BLaER1 (cell line): ENCODE data around the gene HIVEP3.

ENCODE experiments used
- H3K27ac ChIP-seq: shearing (Covaris generic); formaldehyde crosslinking; 2 replicates; pipeline ENCODE4 v1.8.1; 2022
- H3K27me3 ChIP-seq: shearing (Covaris generic); formaldehyde crosslinking; 2 replicates; pipeline ENCODE4 v1.8.1; 2022
- H3K36me3 ChIP-seq: shearing (Covaris generic); formaldehyde crosslinking; 2 replicates; pipeline ENCODE4 v1.8.1; 2022
- H3K4me1 ChIP-seq: shearing (Covaris generic); formaldehyde crosslinking; 2 replicates; pipeline ENCODE4 v1.8.1; 2022
- H3K4me2 ChIP-seq: shearing (Covaris generic); formaldehyde crosslinking; 2 replicates; pipeline ENCODE4 v1.8.1; 2022
- H3K4me3 ChIP-seq: shearing (Covaris generic); formaldehyde crosslinking; 2 replicates; pipeline ENCODE4 v1.8.1; 2022
- H3K9ac ChIP-seq: shearing (Covaris generic); formaldehyde crosslinking; 2 replicates; pipeline ENCODE4 v1.8.1; 2022
- H3K9me3 ChIP-seq: shearing (Covaris generic); formaldehyde crosslinking; 2 replicates; pipeline ENCODE4 v1.8.1; 2022
- H4K20me1 ChIP-seq: shearing (Covaris generic); formaldehyde crosslinking; 2 replicates; pipeline ENCODE4 v1.8.1; 2022
- Cebpa-rat ChIP-seq: shearing (Covaris generic); IDR thresholded peaks from 2 replicates; pipeline ENCODE4 v1.8.1; 2022

Gene HIVEP3

GRCh38 chr1:41758904-41759548 is 159.7 kb downstream of the HIVEP3 start:
- H3K9ac ChIP-seq: no peak overlapping the region
- no peaks in the 10 kb centered on the region; the same call in 1 of the 2 replicates for H3K36me3 ChIP-seq
- peaks cover 26% of the 10 kb centered on the region for H3K9me3 ChIP-seq
- H3K4me2 ChIP-seq: no peak overlapping the region
- no peaks in the 10 kb centered on the region for H3K27me3 ChIP-seq
- no peak overlapping the region for H3K27ac ChIP-seq
- H4K20me1 ChIP-seq: no peaks in the 10 kb centered on the region
- no peak overlapping the region for H3K4me3 ChIP-seq
- H3K4me1 ChIP-seq: peaks cover 8% of the 10 kb centered on the region; the same call in 1 of the 2 replicates
- no peak for TF ChIP-seq Cebpa-rat

GRCh38 chr1:41758500-41758899 is 160.2 kb downstream of the HIVEP3 start:
- peaks cover 26% of the 10 kb centered on the region for H3K9me3 ChIP-seq
- H4K20me1 ChIP-seq: no peaks in the 10 kb centered on the region
- H3K4me1 ChIP-seq: peaks cover 9% of the 10 kb centered on the region; the same call in 1 of the 2 replicates
- H3K36me3 ChIP-seq: no peaks in the 10 kb centered on the region; the same call in 1 of the 2 replicates
- no peak for TF ChIP-seq Cebpa-rat
- no peak overlapping the region for H3K27ac ChIP-seq
- H3K9ac ChIP-seq: no peak overlapping the region
- no peak overlapping the region for H3K4me2 ChIP-seq
- no peak overlapping the region for H3K4me3 ChIP-seq
- no peaks in the 10 kb centered on the region for H3K27me3 ChIP-seq

GRCh38 chr1:41754540-41754939 is 164.2 kb downstream of the HIVEP3 start:
- peaks cover 46% of the 10 kb centered on the region for H3K4me1 ChIP-seq
- H3K9ac ChIP-seq: no peak overlapping the region
- no peak overlapping the region for H3K27ac ChIP-seq
- H4K20me1 ChIP-seq: no peaks in the 10 kb centered on the region
- no peak for TF ChIP-seq Cebpa-rat
- no peak overlapping the region for H3K4me3 ChIP-seq
- no peaks in the 10 kb centered on the region for H3K9me3 ChIP-seq
- H3K4me2 ChIP-seq: no peak overlapping the region
- H3K36me3 ChIP-seq: no peaks in the 10 kb centered on the region
- H3K27me3 ChIP-seq: no peaks in the 10 kb centered on the region

- Histone ChIP-seq H3K27me3 (no peaks in the 10 kb centered on the region), H3K4me2 (peak overlapping the region; percentile 90), H3K9ac (no peak overlapping the region; the same call in 1 of the 2 replicates), H3K27ac (peak overlapping the region; percentile 65), H3K9me3 (no peaks in the 10 kb centered on the region), H3K4me1 (peaks cover 58% of the 10 kb centered on the region), H3K36me3 (no peaks in the 10 kb centered on the region), H3K4me3 (no peak overlapping the region), H4K20me1 (no peaks in the 10 kb centered on the region)
- TF ChIP-seq Cebpa-rat: no peak
Observed at GRCh38 chr1:41752514-41753170, 166.1 kb downstream of the HIVEP3 start.

- Histone ChIP-seq H3K27ac (peak overlapping the region; percentile 65), H3K4me1 (peaks cover 58% of the 10 kb centered on the region), H3K9me3 (no peaks in the 10 kb centered on the region), H3K27me3 (no peaks in the 10 kb centered on the region), H4K20me1 (no peaks in the 10 kb centered on the region), H3K4me3 (no peak overlapping the region; the same call in 1 of the 2 replicates), H3K4me2 (peak overlapping the region; percentile 90), H3K36me3 (no peaks in the 10 kb centered on the region), H3K9ac (peak overlapping the region; percentile 23)
- no peak for TF ChIP-seq Cebpa-rat
Observed at GRCh38 chr1:41751804-41752513, 166.8 kb downstream of the HIVEP3 start.

- Histone ChIP-seq H3K9ac (no peak overlapping the region), H3K27ac (peak overlapping the region; percentile 29; the same call in 1 of the 2 replicates), H3K4me3 (no peak overlapping the region), H3K4me2 (peak overlapping the region; percentile 90), H3K27me3 (no peaks in the 10 kb centered on the region), H3K9me3 (no peaks in the 10 kb centered on the region), H3K36me3 (no peaks in the 10 kb centered on the region), H4K20me1 (no peaks in the 10 kb centered on the region), H3K4me1 (peaks cover 58% of the 10 kb centered on the region)
- no peak for TF ChIP-seq Cebpa-rat
Observed at GRCh38 chr1:41749991-41750745, 168.6 kb downstream of the HIVEP3 start.

GRCh38 chr1:41745022-41745421 is 173.7 kb downstream of the HIVEP3 start:
- H3K4me2 ChIP-seq: no peak overlapping the region
- no peak for TF ChIP-seq Cebpa-rat
- H4K20me1 ChIP-seq: no peaks in the 10 kb centered on the region
- peak overlapping the region; percentile 1; the same call in 1 of the 2 replicates for H3K27ac ChIP-seq
- H3K4me3 ChIP-seq: no peak overlapping the region
- no peaks in the 10 kb centered on the region for H3K9me3 ChIP-seq
- H3K36me3 ChIP-seq: no peaks in the 10 kb centered on the region
- no peaks in the 10 kb centered on the region for H3K27me3 ChIP-seq
- H3K9ac ChIP-seq: no peak overlapping the region
- peaks cover 43% of the 10 kb centered on the region for H3K4me1 ChIP-seq

GRCh38 chr1:41743366-41743765 is 175.4 kb downstream of the HIVEP3 start:
- no peak overlapping the region for H3K27ac ChIP-seq
- TF ChIP-seq Cebpa-rat: no peak
- H3K36me3 ChIP-seq: no peaks in the 10 kb centered on the region
- H3K9me3 ChIP-seq: no peaks in the 10 kb centered on the region
- no peak overlapping the region for H3K4me2 ChIP-seq
- H3K4me3 ChIP-seq: no peak overlapping the region
- H3K9ac ChIP-seq: no peak overlapping the region
- H3K27me3 ChIP-seq: no peaks in the 10 kb centered on the region
- H3K4me1 ChIP-seq: peaks cover 43% of the 10 kb centered on the region
- no peaks in the 10 kb centered on the region for H4K20me1 ChIP-seq

- no peaks in the 10 kb centered on the region for H4K20me1 ChIP-seq
- H3K4me3 ChIP-seq: no peak overlapping the region
- H3K4me2 ChIP-seq: peak overlapping the region; percentile 79; the same call in 1 of the 2 replicates
- H3K27me3 ChIP-seq: no peaks in the 10 kb centered on the region
- no peaks in the 10 kb centered on the region for H3K9me3 ChIP-seq
- no peaks in the 10 kb centered on the region for H3K36me3 ChIP-seq
- H3K9ac ChIP-seq: no peak overlapping the region
- TF ChIP-seq Cebpa-rat: no peak
- H3K27ac ChIP-seq: no peak overlapping the region
- H3K4me1 ChIP-seq: peaks cover 54% of the 10 kb centered on the region
Observed at GRCh38 chr1:41742219-41742618, 176.5 kb downstream of the HIVEP3 start.
